HG03039 (cell line): ENCODE measurements around the gene F8A1.
"Not testable (repeated sequence)": the region's sequence is repeated elsewhere in the genome, so short reads cannot be mapped to it uniquely, and the experiment has no call there.

Experiments used
- ATAC-seq: cut with Tn5 transposase; IDR thresholded peaks from one replicate; pipeline ENCODE4 v1.9.1; 2021; ENCODE audit warnings: mild to moderate bottlenecking, moderate library complexity; ENCODE audit not compliant: unreplicated experiment

F8A1 gene

DNA sequence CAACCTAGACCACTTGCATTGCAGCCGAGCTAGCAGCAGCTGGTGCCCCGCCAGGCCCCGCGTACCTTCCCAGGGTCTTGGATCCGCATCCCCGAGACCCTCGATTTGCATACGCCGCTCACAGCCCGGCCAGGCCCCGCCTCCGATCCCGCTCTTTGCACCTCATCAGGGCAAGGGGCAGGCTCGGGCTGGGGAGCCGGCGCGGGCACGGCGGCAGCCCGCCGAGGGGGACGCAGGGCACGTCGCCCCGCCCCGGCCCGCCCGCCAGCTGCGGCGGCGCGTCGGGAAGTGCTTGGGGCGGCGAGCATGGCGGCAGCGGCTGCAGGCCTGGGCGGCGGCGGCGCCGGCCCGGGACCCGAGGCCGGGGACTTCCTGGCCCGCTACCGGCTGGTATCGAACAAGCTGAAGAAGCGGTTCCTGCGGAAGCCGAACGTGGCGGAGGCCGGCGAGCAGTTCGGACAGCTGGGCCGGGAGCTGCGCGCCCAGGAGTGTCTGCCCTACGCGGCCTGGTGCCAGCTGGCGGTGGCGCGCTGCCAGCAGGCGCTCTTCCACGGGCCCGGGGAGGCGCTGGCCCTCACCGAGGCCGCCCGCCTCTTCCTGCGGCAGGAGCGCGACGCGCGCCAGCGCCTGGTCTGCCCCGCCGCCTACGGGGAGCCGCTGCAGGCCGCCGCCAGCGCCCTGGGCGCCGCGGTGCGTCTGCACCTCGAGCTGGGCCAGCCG lies at the start of gene F8A1:
Gene F8A1 (plus strand): TSS at position 287 of the 720 bp plus-strand sequence. CDS start 20 bp downstream, at position 307.
- ATAC-seq = peak; percentile 78

DNA sequence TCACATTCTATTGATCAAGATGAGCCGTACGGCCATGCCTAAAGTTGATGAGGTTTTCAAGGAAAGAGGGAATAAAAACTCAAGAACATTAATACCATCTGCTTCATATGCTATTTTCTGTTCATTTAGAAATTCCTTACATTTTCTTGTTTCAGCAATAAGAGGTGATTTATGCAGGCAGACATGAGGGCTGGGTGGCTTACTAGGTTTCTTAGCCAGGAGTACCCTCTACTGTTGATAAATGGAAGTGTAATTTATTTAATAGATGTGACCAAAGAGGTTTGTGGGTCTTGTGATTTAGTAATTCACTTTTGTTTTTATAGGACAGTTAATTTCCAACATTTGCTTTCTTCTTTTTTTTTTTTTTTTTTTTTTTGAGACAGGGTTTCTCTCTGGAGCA lies 45.3 kb upstream of the F8A1 start:
- no peak for ATAC-seq

DNA sequence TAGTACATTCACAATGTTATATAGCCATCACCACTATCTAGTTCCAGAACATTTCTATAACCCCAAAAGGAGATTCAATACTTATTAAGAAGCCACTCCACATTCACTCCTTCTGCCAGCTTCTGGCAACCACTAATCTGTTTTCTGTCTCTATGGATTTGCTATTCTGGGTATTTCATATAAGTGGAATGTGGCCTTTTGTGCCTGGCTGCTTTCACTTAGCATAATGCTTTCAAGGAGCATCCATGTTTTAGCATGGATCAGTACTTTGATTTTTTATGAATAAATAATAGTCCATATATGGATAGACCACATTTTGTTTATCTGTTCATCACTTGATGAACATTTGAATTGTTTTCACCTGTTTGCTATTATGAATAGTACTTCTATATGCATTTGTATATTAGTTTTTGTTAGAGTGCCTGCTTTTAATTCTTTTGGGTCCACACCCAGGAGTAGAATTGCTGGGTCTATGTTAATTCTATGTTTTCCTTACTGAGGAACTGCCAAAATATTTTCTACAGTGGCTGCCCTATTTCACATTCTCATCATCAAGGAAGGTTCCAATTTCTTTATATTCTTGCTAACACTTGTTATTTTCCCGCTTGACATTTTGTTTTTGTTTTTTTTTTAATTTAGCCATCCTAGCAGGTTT lies 35.1 kb upstream of the F8A1 start:
- no peak for ATAC-seq

DNA sequence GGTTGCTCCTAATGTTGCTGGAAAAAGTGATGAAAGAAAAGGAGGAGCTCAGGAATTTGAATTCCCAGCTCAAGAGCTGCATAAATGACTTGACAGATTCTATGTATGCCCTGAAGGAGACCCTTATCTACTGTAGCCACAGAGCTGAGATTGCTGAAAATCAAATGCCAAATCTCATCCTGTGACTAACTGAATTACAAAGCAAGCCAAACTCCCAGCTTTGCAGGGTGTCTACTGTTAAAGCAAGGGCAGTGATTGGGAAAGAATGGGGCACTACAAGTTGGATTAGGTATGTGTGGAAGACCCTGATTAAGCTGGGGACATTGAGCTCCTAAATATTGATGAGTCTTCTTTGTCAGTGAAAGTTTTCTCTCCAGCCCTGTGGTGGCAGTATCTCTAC lies 30.9 kb upstream of the F8A1 start:
- no peak for ATAC-seq

DNA sequence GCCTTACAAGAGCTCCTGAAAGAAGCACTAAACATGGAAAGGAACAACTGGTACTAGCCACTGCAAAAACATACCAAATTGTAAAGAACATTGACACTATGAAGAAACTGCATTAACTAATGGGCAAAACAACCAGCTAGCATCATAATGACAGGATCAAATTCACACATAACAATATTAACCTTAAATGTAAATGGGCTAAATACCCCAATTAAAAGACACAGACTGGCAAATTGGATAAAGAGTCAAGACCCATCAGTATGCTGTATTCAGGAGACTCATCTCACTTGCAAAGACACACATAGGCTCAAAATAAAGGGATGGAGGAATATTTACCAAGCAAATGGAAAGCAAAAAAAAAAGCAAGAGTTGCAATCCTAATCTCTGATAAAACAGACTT lies 17.6 kb upstream of the F8A1 start:
- not testable (repeated sequence) for ATAC-seq

DNA sequence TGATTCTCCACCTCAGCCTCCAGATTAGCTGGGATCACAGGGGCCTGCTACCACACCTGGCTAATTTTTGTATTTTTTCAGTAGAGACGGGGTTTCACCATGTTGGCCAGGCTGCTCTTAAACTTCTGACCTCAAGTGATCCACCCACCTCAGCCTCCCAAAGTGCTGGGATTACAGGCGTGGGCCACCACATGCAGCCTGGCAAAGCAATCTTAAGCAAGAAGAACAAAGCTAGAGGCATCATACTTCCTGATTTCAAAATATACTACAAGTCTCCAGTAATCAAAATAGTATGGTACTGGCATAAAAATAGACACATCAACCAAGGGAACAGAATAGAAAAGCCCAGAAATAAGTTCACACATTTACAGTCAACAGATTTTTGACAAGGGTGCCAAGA lies 12.8 kb upstream of the F8A1 start:
- ATAC-seq = no peak

DNA sequence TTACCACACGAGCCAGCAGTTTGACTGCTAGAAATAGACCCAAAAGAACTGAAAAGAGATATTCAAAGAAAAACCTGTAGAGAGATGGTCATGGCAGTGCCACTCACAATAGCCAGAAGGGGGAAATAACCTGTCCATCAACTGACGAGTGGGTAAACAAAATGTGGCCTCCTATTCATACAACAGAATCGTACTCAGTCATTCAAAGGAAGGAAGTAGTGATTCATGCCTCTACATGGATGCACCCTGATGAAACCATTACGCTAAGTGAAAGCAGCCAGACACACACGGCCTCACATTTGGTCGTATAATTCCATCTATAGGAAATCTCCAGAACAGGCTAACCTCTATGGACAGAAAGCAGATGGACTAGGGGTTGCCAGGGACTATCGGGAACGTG lies 2.1 kb upstream of the F8A1 start:
- ATAC-seq = not testable (repeated sequence)

DNA sequence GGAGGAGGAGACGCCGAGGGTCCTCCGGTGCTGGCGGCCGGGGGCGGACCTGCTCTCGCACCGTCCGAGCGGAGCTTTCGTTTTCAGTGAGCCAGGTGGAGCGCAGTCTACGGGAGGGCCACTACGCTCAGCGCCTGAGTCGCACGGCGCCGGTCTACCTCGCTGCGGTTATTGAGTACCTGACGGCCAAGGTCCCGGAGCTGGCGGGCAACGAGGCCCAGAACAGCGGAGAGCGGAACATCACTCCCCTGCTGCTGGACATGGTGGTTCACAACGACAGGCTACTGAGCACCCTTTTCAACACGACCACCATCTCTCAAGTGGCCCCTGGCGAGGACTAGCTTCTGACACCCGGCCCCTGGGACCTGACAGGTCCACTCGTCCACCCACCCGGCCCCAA lies 1.1 kb upstream of the F8A1 start:
- not testable (repeated sequence) for ATAC-seq

DNA sequence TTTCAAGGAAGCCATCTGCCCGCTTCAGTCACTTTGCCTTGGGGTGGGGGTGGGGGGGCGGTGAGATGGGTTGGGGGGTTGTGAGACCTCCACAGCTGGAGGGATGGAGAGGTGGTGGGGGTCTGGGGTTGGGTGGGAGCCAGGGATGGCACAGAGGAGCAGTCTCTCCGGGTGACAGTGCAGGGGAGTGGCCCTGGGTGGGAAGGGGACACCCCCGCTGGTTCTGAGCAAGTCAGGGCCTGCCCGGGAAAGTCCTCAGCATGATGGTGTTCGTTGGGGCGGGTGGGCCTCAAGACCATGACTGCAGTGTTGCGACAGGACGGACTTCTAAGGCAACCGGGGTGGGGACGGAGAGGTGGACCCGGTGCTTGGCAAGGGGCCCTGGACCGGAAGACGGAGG lies 606 bp upstream of the F8A1 start:
- ATAC-seq = not testable (repeated sequence)

DNA sequence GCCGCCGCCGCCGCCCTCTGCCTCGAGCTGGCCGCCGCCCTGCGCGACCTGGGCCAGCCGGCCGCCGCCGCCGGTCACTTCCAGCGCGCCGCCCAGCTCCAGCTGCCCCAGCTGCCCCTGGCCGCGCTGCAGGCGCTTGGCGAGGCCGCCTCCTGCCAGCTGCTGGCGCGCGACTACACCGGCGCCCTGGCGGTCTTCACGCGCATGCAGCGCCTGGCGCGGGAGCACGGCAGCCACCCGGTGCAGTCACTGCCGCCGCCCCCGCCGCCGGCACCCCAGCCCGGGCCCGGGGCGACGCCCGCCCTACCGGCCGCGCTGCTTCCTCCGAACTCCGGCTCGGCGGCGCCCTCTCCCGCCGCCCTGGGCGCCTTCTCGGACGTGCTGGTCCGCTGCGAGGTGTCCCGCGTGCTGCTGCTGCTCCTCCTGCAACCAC lies 650 bp downstream of the F8A1 start:
- peak; percentile 34 for ATAC-seq

DNA sequence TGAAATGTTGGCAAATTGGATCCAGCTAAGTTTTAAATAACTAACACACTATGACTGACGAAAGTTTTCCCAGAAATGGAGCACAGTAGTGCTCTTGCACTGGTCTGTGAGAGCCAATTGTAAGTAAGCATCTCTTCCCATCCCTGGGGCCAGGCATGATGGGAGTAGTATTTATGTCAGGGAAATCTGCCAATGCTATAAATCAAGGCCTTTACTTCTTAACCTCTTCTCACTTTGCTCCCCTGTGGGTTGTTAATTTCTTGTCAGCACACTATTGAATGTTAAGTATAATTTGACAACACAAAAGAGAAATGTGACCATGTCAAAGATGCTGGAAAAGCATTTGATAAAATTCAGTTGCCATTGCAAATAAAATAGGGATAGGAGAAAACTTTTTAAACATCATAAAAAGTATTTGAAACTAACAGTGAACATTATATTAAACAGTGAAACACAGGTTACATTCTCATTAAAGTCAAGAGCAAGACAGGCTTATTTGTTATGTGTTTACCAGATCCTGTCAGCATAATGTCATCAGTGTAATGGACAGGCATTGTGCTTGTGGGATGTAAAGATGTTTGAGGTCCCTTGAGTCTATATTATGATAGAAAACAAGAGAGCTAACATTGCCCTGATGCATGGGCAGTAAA lies 5.0 kb downstream of the F8A1 start:
- ATAC-seq = no peak

DNA sequence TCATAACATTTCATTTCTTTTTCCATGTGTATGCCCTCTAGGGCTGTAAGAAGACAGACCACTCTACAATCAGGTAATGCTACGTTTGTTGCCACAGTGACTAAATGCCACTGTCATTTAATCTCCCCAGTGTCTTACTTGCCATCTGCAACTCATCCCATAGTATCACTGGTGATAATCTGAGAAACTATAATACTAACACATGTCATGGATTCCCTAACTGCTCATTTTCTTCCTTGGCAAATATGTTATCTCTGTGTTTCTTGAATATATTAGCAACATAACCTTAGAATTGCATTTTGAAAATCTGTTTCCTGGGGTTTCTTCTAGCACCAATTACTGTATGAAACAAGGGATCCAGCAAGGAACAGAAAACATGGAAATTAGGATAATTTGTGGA lies 6.1 kb downstream of the F8A1 start:
- ATAC-seq = no peak

DNA sequence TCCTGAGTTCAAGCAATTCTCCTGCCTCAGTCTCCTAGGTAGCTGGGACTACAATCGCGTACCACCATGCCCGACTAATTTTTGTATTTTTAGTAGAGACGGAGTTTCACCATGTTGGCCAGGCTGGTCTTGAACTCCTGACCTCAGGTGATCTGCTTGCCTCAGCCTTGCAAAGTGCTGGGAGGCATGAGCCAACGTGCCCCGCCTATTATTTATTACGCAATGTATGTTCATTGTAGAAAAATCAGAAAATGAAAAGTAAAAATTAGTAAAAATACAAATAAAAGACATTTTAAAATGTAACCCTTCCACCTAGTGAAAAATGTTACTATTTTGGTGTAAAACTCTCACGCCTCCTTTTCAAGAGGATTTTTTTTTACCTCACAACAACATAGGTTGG lies 14.2 kb downstream of the F8A1 start:
- no peak for ATAC-seq

DNA sequence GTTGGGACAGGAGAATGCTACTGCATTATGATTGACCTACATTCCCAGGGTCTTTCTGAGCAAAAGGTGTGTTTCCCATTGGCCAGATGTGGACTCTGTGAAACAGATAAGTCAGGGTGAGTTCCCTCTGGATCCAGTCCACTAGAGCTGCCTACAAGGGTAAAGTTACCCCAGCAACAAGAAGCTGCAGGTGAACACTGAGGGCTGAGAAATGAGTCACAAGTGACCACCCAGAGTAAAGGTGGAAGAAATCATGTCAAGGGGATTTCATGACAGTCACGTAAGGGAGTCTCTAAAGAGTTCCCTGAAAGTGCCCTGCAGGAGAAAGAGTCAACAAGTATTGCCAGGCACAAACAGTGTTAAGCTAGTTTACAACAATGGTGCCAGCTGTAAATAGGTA lies 16.3 kb downstream of the F8A1 start:
- ATAC-seq = no peak

DNA sequence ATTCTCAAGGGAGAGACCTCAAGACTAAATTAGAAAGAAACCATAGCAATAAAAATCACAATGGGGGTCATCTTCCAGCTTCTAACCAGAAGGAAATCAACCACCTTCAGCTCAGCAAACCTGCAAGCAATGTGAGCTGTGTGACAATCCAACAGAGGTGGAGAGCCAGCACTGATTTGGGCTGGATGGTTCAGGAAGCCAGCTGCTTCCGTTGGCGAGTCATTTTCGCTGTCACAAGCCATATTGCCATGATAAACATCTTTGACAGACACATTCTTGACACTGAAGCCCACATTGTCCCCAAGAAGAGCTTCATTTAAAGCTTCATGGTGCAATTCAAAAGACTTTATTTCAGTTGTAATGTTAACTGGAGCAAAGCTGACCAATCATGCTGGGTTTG lies 22.7 kb downstream of the F8A1 start:
- ATAC-seq = no peak

DNA sequence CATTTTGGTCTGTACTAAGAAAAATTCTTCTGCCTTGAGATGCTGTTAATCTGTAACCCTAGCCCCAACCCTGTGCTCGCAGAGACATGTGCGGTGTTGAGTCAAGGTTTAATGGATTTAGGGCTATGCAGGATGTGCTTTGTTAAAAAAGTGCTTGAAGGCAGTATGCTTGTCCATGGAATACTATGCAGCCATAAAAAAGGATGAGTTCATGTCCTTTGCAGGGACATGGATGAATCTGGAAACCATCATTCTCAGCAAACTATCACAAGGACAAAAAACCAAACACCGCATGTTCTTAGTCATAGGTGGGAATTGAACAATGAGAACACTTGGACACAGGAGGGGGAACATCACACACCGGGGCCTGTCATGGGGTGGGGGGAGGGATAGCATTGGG lies 23.9 kb downstream of the F8A1 start:
- ATAC-seq = not testable (repeated sequence)

DNA sequence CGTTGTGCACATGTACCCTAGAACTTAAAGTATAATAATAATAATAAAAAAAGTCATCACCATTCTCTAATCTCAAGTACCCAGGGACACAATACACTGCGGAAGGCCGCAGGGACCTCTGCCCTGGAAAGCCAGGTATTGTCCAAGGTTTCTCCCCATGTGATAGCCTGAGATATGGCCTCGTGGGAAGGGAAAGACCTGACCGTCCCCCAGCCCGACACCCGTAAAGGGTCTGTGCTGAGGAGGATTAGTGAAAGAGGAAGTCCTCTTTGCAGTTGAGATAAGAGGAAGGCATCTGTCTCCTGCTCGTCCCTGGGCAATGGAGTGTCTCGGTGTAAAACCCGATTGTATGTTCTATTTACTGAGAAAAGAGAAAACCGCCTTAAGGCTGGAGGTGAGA lies 24.4 kb downstream of the F8A1 start:
- not testable (repeated sequence) for ATAC-seq

DNA sequence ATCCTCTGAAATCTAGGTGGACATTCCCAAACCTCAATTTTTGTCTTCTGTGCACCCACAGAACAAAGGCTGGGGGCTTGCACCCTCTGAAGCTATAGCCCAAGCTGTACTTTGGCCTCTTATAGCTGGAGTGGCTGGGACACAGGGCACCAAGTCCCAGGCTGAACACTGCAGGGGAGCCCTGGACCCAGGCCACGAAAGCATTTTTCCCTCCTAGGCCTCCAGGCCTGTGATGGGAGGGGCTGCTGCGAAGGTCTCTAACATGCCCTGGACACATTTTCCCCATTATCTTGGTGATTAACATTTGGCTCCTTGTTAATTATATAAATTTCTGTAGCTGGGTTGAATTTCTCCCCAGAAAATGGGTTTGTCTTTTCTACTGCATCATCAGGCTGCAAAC lies 27.9 kb downstream of the F8A1 start:
- ATAC-seq = no peak

DNA sequence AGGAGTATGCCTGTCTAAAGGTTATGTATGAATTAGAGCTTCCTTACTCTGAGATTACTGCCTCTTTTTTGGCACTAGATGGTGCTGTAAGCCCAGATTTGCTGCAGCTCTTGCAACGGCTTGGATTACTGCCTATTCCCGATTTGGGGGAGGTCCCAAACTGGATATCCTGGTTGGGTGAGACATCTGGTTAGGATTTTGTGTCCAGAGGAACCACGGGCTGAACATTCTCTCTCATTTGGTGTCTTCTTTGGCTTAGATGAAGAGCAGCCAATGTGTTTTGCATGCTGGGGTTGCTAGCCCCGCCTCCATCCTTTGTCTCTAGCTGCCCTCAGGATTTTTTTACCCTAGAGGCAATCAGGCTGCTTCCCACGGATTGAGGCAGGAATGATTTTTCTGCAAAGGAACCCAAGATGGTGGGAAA lies 31.9 kb downstream of the F8A1 start:
- ATAC-seq = no peak

DNA sequence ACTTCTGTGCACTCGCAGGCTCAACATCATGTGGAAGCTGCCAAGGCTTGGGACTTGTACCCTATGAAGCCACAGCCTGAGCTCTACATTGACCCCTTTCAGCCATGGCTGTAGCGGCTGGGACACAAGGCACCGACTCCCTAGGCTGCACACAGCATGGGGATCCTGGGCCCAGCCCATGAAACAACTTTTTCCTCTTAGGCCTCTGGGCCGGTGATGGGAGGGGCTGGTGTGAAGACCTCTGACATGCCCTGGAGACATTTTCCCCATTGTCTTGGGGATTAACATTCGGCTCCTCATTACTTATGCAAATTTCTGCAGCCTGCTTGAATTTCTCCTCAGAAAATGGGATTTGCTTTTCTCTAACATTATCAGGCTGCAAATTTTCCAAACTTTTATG lies 38.6 kb downstream of the F8A1 start:
- not testable (repeated sequence) for ATAC-seq
